ENCODE data around the gene ERICH3.

Gene ERICH3

DNA sequence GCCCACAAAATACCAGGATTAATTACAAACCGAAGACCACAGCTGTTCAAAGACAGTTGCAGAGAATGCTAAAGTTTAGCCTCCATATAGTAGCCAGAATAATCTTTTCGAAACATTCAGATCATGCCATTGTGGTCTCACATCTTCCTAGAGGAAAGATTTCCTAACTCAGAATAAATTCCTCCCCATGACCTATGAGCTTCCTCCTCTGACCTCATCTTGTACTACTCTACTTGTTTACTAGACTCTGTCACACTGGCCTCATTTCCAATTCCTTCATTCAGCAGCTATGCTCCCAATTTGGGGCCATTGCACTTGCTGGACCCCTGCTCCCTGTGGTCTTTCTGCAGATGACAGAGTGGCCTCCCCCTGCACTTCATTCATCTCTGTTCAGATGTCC is 89.4 kb downstream of the ERICH3 start:
- DNase-seq: no peak

GRCh38 chr1:74583397-74583796 is 90.2 kb downstream of the ERICH3 start:
- DNase-seq: no peak

GRCh38 chr1:74579425-74579824 is 94.2 kb downstream of the ERICH3 start:
- DNase-seq: no peak

DNA sequence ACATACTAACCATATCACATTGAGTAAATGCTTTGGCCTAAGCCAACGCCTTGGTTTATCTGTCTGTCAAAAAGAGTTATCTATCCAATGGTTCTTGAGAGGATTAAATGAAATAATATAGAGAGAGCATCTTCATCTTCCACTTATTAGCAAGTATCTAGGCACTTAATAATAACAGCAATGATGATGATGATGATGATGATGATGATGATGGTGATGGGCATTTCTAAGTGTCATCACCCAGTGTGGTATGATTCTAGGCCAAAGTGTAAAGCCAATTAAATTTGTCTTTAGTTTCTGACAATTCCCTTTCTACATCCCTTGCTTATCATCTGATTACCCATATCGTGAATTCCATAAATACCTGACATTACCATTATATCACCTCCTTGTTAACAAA is 95.5 kb downstream of the ERICH3 start:
- no peak for DNase-seq

DNA sequence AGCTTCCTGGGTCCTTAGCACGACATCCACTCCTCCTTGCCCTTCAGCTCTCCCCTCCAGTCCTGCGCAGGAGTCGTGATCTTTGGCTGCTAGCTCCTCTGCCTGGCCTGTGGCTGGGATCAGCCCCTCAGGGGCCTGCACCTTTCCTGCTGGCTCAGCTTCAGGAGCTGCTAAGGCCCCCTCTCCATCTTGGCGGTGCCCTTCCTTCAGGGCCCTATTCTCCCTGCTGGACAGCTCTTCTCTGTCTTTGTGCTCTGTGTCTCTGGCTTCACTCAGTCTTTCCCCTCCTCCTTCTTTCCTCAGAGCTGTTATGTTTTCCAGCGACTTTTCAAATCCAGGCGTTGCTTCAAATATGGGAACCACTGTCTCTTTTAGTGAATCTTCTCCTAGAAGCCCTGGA is 101.7 kb downstream of the ERICH3 start:
- DNase-seq: no peak

GRCh38 chr1:74571493-74571800 is 102.1 kb downstream of the ERICH3 start:
- DNase-seq: no peak

- DNase-seq: peak; percentile 52
These were observed 102.6 kb downstream of the ERICH3 start for GRCh38 chr1:74570797-74571492.

DNA sequence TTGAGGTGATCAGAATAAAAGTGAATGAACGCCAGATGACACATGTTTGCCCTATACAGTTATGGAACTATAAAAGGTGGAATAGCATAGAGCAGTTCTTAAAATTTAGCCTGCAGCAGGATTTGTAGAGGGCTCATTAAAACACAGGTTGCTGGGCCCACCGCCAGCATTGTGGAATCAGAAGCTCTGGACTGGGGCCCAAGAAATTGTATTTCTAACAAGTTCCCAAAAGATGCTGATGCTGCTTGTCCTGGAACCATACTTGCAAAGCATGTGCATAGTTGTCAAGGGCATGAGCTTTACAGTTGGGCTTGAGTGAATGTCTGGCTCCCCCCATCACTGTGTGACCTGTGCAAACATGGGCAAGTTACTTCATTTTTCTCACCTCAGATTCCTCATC is 123.7 kb downstream of the ERICH3 start:
- no peak for DNase-seq

DNA sequence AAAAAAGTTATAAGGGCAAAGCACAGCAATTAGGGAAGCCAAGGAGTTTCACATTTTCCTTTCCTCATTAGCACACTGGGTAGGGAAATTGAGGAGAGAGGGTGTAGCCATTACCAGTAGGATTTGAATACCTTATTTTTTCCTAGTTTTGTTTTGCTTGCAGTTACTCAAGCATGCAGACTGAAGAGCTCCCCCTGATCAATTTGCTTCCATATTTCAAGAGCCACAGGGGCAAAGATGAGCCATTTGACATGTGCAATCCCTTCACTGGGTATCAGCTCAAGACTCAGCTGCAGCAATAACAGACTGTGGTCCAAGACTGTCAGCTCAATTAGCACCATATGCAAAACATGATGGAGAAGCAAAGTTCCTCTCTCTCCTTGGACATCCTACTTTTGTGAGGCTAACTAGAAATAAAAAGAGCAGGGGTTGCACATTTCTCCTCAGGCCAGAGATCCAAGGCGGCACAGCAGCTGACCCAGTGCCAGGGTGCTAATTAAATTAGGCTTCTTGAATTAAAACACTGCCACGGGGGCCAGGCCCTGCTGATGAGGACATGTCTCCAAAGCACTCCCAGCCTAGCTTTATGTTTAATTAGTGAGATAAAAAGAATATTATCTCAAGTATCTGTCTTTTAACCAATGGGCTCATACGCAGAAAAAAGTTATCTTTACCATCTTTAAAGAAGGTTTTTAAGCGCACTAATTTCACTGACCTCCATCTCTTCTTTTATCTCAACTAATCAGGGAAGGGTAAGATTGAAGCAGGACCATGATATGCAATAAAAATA is 124.4 kb downstream of the ERICH3 start:
- DNase-seq: no peak

DNA sequence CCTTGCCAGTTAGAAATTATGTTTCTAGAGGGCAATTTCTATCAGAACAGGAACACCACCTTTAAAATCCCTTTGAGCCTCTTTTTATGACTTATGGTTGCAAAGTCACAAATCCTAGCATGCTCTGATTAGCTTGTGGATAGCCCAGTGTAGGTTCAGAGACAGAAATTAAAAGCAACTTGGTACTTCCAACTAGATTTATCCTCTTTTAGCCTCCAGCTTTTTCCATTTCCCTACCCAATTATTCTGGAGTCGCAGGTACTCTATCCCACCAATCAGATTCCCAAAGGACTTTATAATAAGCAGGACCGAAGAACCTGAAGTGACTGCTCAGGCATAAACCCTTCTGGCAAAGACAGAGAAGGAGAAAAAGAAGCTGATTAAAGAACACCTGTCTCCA is 127.8 kb downstream of the ERICH3 start:
- no peak for DNase-seq

- no peak for DNase-seq
These were observed 139.4 kb downstream of the ERICH3 start for GRCh38 chr1:74534241-74534640.

DNA sequence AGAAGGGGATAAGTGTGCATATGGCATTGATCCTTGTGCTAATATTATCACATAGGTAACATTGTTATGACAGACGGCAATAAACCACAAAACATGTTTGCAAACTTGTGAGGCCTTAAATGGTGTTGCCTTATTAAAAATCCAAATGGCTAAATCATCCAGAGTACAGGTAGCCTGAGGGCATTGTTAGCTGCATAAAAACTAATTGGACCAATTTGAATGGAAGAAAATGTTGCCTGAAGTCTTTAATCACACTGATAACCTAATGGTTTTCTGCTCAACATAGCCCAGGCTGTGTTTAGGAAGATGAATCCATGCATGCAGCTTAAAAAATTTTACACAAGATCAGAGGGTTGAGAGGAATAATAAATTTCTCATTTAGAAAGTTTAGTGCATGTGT is 141.8 kb downstream of the ERICH3 start:
- DNase-seq: no peak

DNA sequence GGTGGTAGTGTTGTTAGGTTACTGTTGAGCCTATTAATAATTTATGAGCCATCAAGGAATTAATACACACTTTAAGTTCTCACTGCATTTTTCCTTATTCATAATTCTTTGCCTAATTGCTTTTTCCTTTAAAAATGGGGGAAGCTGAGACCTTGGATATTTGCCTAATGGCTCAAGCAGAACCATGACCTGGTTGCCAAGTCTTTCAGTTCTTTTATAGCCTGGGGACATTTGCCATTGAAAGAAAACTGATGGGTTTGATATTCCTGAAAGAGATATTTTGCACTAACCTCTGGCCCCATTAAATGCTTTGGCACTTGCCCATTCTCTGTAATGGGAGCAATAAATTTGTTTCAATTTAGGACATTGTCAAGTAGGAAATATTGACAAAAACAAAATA is 142.7 kb downstream of the ERICH3 start:
- no peak for DNase-seq

DNA sequence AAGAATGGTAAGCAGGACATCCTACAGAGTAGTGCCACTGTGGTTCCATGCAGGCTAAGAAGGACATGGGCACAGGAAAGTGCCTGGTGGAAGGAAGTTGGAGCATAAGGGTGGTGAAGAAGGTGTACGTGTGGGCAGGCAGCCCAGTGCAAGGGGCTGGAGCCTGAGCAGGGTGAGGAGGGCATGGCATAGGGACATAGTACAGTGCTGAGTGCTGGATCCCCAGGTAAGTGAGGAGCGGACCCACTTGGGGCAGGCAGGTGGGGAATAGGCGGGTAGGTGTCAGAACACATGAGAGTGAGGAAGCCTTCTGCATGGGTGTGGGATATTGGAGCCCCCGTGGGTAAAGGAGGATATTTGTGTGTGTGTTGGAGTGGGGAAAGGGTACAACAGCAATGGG is 145.5 kb downstream of the ERICH3 start:
- no peak for DNase-seq

DNA sequence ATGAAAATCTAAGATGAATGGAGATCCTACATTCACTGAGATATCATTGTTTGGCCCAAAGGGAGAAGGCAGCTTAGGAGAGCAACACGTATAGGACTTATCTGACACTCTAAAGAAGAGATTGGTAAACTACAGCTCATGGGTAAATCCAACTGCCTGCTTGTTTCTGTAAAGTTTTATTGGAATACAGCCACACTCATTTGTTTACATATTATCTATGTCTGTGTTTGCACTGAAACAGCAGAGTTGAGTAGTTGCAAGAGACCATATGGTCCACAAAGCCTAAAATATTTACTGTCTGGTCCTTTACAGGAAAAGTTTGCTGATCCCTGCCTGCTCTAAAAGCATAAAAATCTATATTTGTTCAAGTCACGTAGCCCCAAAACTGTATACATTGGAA is 146.9 kb downstream of the ERICH3 start:
- no peak for DNase-seq

- DNase-seq: no peak
These were observed 149.6 kb downstream of the ERICH3 start for GRCh38 chr1:74523873-74524480.

- no peak for DNase-seq
These were observed 151.4 kb downstream of the ERICH3 start for GRCh38 chr1:74522148-74522547.

All from NCI-H2227 treated with DMSO at 0.1 percent for 48 hours (cell line).